HUDEP-2 (cell line): ENCODE measurements around the gene TCERG1L.
"Not testable (repeated sequence)": the region's sequence is repeated elsewhere in the genome, so short reads cannot be mapped to it uniquely, and the experiment has no call there.

Experiments used
- DNase-seq, 76 experiments: peaks; one replicate each; lab custom pipeline; 2025; ENCODE audit not compliant: unreplicated experiment in 76 of 76; lab: John Stamatoyannopoulos, UW

TCERG1L gene

GRCh38 chr10:131174211-131174565 is 137.3 kb downstream of the TCERG1L start:
- no peak for DNase-seq

- DNase-seq, result no peak
These were observed 137.9 kb downstream of the TCERG1L start for GRCh38 chr10:131173484-131174210.

- no peak for DNase-seq
These were observed 139.1 kb downstream of the TCERG1L start for GRCh38 chr10:131172433-131172832.

GRCh38 chr10:131169146-131169545 is 142.4 kb downstream of the TCERG1L start:
- no peak for DNase-seq

- DNase-seq, result no peak
These were observed 143.2 kb downstream of the TCERG1L start for GRCh38 chr10:131168238-131168875.

GRCh38 chr10:131167036-131167860 is 144.3 kb downstream of the TCERG1L start:
- no peak for DNase-seq

- no peak for DNase-seq
These were observed 145.0 kb downstream of the TCERG1L start for GRCh38 chr10:131166486-131166885.

GRCh38 chr10:131165092-131165491 is 146.4 kb downstream of the TCERG1L start:
- no peak for DNase-seq

GRCh38 chr10:131162866-131163843 is 148.4 kb downstream of the TCERG1L start:
- DNase-seq, result no peak

- no peak for DNase-seq
These were observed 149.3 kb downstream of the TCERG1L start for GRCh38 chr10:131162211-131162610.

GRCh38 chr10:131161087-131161486 is 150.4 kb downstream of the TCERG1L start:
- no peak for DNase-seq

- DNase-seq, result no peak
These were observed 151.2 kb downstream of the TCERG1L start for GRCh38 chr10:131160219-131160875.

- no peak for DNase-seq
These were observed 151.8 kb downstream of the TCERG1L start for GRCh38 chr10:131159771-131160170.

- DNase-seq, result no peak
These were observed 152.8 kb downstream of the TCERG1L start for GRCh38 chr10:131158695-131159094.

GRCh38 chr10:131157899-131158298 is 153.6 kb downstream of the TCERG1L start:
- DNase-seq, result no peak

- no peak for DNase-seq
These were observed 155.7 kb downstream of the TCERG1L start for GRCh38 chr10:131155876-131156230.

- no peak for DNase-seq
These were observed 156.2 kb downstream of the TCERG1L start for GRCh38 chr10:131155218-131155875.

- DNase-seq, result no peak
These were observed 157.1 kb downstream of the TCERG1L start for GRCh38 chr10:131154306-131155025.

- DNase-seq, result not testable (repeated sequence)
These were observed 159.1 kb downstream of the TCERG1L start for GRCh38 chr10:131152456-131152855.
